ENCODE data around the gene INTS14. TPM values are rescaled to one million over a fixed set of nuclear protein-coding genes. Genes with fewer than 3 reads are reported as not detected.

The INTS14 gene
- total and polyA plus RNA-seq, 9 of the 15 experiments (the other 6 are each of a cell fraction or from before 2014, with no cell fraction given) = 30.5 to 92.4 (median 46.5) TPM

DNA sequence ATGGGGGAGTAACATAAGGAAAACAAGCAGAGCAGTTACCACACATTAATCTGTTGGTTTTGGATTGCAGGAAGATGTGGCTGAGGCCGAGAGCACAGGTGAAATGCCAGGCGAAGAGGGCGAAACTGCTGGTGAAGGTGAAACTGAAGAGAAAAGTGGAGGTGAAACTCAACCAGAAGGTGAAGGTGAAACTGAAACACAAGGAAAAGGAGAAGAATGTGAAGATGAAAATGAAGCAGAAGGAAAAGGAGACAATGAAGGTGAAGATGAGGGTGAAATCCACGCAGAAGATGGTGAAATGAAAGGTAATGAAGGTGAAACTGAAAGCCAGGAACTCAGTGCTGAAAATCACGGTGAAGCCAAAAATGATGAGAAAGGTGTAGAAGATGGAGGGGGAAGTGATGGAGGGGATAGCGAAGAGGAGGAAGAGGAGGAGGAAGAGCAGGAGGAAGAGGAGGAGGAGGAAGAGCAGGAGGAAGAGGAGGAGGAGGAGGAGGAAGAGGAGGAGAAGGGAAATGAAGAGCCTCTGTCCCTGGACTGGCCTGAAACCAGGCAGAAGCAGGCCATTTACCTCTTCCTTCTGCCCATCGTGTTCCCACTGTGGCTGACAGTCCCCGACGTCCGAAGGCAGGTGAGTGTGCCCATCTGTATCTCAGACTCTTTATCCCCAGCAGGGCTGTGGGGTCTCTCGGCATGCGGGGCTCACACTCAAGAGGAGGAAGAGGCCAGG is 39.5 kb upstream of the INTS14 start:
- H3K9me1 ChIP-seq (ENCODE audit: control insufficient read depth, insufficient read depth, low read length) = no peaks in the 10 kb centered on the region
- H3K9me3 ChIP-seq (replicated peaks; ENCODE audit: control insufficient read depth, insufficient read depth, low read depth, low read length) = no peaks in the 10 kb centered on the region
- DNase-seq (ENCODE audit: extremely low read depth in 1 of 4, low spot score in 3 of 4) = no peak
- no peak overlapping the region for H3K4me3 ChIP-seq
- no peaks in the 10 kb centered on the region for H3K79me2 ChIP-seq (ENCODE audit: control insufficient read depth, insufficient read depth, low read length)
- H3K27me3 ChIP-seq (ENCODE audit: control insufficient read depth in 2 of 2, insufficient read depth in 2 of 2, low read length in 2 of 2) = no peaks in the 10 kb centered on the region
- TF ChIP-seq, protein P1, sequence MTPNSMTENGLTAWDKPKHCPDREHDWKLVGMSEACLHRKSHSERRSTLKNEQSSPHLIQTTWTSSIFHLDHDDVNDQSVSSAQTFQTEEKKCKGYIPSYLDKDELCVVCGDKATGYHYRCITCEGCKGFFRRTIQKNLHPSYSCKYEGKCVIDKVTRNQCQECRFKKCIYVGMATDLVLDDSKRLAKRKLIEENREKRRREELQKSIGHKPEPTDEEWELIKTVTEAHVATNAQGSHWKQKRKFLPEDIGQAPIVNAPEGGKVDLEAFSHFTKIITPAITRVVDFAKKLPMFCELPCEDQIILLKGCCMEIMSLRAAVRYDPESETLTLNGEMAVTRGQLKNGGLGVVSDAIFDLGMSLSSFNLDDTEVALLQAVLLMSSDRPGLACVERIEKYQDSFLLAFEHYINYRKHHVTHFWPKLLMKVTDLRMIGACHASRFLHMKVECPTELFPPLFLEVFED (CRISPR knock-in tag; conservative IDR thresholded peaks at IDR 0.05) = 0 out of 2 replicates have a peak, but pooled peaks have one; percentile 10
- no peak for TF ChIP-seq CCNT2 (IDR thresholded peaks at IDR 0.05; ENCODE audit: borderline replicate concordance, extremely low read depth, insufficient read length, low read depth, low read length)
- TF ChIP-seq SP1 (CRISPR knock-in tag; IDR thresholded peaks at IDR 0.05) = no peak
- TF ChIP-seq PTBP1 (IDR thresholded peaks at IDR 0.05; ENCODE audit: low read depth, low read length) = no peak
- TF ChIP-seq ELF4 (CRISPR knock-in tag; IDR thresholded peaks at IDR 0.05) = peak; percentile 54; the same call in 1 of the 2 replicates
- TF ChIP-seq SUPT5H (IDR thresholded peaks at IDR 0.05) = 0 out of 2 replicates have a peak, but pooled peaks have one; percentile 40
- no peaks in the 10 kb centered on the region for H4K20me1 ChIP-seq (replicated peaks; ENCODE audit: control insufficient read depth, insufficient read depth, low read length)
- WGBS (ENCODE audit: insufficient coverage, low coverage, missing lambda C conversion rate) = 44% methylated on average over 11 of the region's 12 CpGs
- H3K36me3 ChIP-seq (ENCODE audit: control insufficient read depth, insufficient read depth, low read length) = no peaks in the 10 kb centered on the region; the same call in 1 of the 3 replicates
- no peak overlapping the region for H2AFZ ChIP-seq (ENCODE audit: low read depth, low read length)
- peaks cover 0 to 7% of the 10 kb centered on the region in 2 experiments; a peak in 2 of 5 replicates for H3K4me1 ChIP-seq (replicated peaks in 1 of 2; ENCODE audit: control insufficient read depth in 2 of 2, insufficient read depth in 2 of 2, low read length in 2 of 2)
- no peak for FAIRE-seq
- intact Hi-C loops (cut with micrococcal nuclease) = no loop called here
- H3K9ac ChIP-seq (ENCODE audit: insufficient read depth in 1 of 2, low read depth in 2 of 2, low read length in 2 of 2) = no peak overlapping the region
- no peak overlapping the region for H3K27ac ChIP-seq (ENCODE audit: extremely low read depth, low read depth, low read length)
- POLR2A ChIA-PET = interaction anchor here (0.6 to 1.5 kb wide), 4 partner anchors 10 to 508 kb away, joined by 3 to 11 read pairs (median 3); no protein-coding TSS in a partner anchor
- no peak for ATAC-seq
- no TSS peak for BruUV-seq (replicated peaks)
- in situ Hi-C loops (cut with MboI) = no loop called here
- H3K4me2 ChIP-seq (ENCODE audit: insufficient read depth, low read length) = no peak overlapping the region
- CTCF ChIA-PET (ENCODE audit: low intra/inter-chr PET ratio) = no interaction called here
